ENCODE measurements around the gene CLSTN2. TPM values are rescaled to one million over a fixed set of nuclear protein-coding genes. Genes with fewer than 3 reads are reported as not detected.

Gene CLSTN2
- total RNA-seq, 1 donor from 2014 or later: 143 TPM

DNA sequence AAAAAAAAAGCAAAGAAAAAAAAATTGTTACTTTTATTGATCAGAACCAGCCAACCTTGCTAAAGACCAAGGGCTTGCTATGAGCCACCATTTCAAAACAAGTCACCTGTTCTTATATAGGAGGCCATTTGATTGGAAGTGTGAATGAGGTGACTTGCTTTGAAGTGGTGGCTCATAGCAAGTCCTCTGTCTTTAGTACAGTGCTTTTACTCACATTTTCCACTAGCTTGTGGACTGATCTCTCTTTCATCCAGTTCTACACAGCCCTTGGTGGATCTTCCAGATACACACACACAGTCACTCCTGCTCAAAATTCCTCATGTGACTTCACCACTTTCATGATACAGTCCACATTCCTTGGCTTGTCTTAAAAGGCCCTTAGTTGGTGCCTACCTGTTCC, 13.5 kb downstream of the CLSTN2 start:
- no peaks in the 10 kb centered on the region for H3K27me3 Mint-ChIP-seq (ENCODE audit: unreplicated experiment)
- DNase-seq (ENCODE audit: extremely low spot score, unreplicated experiment): no peak
- H3K4me1 Mint-ChIP-seq (ENCODE audit: unreplicated experiment): no peaks in the 10 kb centered on the region
- H3K4me3 Mint-ChIP-seq (ENCODE audit: unreplicated experiment): no peak overlapping the region
- H3K9me3 Mint-ChIP-seq (ENCODE audit: unreplicated experiment): no peaks in the 10 kb centered on the region
- no peak overlapping the region for H3K27ac Mint-ChIP-seq (ENCODE audit: unreplicated experiment)
- TF ChIP-seq, protein P1, sequence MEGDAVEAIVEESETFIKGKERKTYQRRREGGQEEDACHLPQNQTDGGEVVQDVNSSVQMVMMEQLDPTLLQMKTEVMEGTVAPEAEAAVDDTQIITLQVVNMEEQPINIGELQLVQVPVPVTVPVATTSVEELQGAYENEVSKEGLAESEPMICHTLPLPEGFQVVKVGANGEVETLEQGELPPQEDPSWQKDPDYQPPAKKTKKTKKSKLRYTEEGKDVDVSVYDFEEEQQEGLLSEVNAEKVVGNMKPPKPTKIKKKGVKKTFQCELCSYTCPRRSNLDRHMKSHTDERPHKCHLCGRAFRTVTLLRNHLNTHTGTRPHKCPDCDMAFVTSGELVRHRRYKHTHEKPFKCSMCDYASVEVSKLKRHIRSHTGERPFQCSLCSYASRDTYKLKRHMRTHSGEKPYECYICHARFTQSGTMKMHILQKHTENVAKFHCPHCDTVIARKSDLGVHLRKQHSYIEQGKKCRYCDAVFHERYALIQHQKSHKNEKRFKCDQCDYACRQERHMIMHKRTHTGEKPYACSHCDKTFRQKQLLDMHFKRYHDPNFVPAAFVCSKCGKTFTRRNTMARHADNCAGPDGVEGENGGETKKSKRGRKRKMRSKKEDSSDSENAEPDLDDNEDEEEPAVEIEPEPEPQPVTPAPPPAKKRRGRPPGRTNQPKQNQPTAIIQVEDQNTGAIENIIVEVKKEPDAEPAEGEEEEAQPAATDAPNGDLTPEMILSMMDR (IDR thresholded peaks at IDR 0.05): no peak
- H3K36me3 Mint-ChIP-seq (ENCODE audit: unreplicated experiment): peaks cover 2% of the 10 kb centered on the region

DNA sequence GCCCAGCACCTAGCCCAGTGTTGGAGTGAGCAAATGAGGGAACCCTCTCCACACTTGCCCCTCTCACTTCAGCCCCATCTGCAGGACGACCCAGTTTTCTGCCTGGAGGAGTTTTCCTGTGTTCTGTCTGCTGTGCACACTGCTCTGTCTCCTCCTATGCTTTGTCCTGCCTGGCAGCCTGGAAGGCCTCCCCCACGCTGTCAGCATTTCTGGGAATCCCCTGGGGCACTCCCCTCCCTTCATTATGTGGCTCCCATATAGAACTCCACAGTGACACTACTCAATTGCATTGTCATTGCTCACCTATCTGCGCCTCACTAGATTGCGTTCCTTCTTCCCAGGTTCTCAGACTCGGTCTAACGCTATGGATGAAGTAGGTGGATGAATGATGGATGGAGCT, 13.9 kb downstream of the CLSTN2 start:
- Mint-ChIP-seq H3K36me3 (ENCODE audit: unreplicated experiment) (peaks cover 2% of the 10 kb centered on the region), H3K4me3 (ENCODE audit: unreplicated experiment) (no peak overlapping the region), H3K9me3 (ENCODE audit: unreplicated experiment) (no peaks in the 10 kb centered on the region), H3K27me3 (ENCODE audit: unreplicated experiment) (no peaks in the 10 kb centered on the region), H3K4me1 (ENCODE audit: unreplicated experiment) (no peaks in the 10 kb centered on the region), H3K27ac (ENCODE audit: unreplicated experiment) (no peak overlapping the region)
- peak; percentile 54 for DNase-seq (ENCODE audit: extremely low spot score, unreplicated experiment)
- TF ChIP-seq, protein P1 (IDR thresholded peaks at IDR 0.05): no peak

DNA sequence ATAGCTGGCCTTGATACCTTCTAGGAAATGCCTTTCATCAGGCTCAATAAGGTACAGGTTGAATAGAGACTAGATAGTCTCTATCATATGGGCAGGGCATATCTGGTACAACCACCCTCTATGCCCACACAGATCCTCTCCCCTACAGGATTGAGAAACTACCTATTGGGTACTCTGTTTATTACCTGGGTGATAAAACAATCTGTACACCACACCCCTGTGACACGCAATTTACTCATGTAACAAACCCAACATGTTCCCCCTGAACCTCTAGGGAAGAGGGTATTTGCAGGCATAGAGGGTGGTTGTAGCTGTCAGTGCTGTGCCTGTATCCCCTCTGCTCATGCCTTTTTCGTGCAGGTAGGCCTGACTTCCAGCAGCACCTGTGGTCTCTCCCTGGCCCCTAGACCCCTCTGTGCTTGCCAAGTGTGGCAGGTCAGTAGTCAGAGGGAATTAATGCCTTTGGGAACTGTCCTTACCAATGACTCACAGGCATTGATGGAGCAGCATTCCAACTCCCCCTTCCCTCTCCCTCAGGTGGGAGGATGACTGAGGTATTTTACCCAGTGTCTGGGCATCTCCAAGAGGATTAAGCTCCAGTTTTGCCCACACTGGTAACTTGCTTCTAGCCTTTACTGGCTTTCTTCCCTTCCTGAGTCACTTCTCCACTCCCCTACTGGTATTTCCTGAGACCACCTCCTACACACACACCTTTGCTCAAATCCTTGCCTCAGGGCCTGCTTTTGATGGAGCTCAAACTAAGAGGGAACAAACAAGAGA, 18.3 kb downstream of the CLSTN2 start:
- Mint-ChIP-seq H3K9me3 (ENCODE audit: unreplicated experiment) (no peaks in the 10 kb centered on the region), H3K4me1 (ENCODE audit: unreplicated experiment) (no peaks in the 10 kb centered on the region), H3K36me3 (ENCODE audit: unreplicated experiment) (no peaks in the 10 kb centered on the region), H3K27me3 (ENCODE audit: unreplicated experiment) (no peaks in the 10 kb centered on the region), H3K4me3 (ENCODE audit: unreplicated experiment) (no peak overlapping the region), H3K27ac (ENCODE audit: unreplicated experiment) (no peak overlapping the region)
- DNase-seq (ENCODE audit: extremely low spot score, unreplicated experiment): no peak
- TF ChIP-seq, protein P1 (IDR thresholded peaks at IDR 0.05): no peak

DNA sequence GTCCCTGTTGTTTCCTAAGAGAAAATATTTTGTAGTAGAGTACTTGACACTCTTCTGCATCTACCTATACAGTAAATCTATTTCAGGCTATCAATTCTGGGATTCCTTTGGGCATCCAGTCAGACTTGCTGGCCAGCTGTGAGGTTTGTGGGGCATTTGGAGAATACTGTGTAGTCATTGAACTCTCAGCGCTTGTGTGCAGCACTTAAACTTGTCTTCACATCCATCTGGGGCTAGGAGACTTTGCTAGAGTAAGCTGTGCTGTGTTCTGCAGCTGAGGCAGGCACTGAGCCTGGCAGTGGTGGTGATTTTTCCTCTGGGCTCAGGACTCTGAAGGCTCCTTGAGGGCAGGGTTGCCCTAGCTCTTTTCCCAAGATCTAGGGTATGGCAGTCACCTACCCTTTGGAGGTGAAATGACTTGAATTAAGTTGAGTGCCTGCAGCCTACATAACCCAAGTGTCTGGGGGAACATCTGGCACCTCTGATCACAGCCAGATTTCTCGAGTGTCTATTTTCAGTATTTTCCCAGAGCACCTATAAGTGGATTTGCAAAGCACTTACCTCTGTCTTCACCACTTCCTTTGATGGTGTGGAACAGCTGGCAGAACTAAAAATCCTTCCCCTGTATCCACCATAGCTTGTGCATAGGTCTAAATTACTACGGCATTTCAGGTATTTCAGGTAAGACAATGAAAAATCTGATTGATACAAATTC, 19.3 kb downstream of the CLSTN2 start:
- no peaks in the 10 kb centered on the region for H3K9me3 Mint-ChIP-seq (ENCODE audit: unreplicated experiment)
- H3K4me3 Mint-ChIP-seq (ENCODE audit: unreplicated experiment): no peak overlapping the region
- DNase-seq (ENCODE audit: extremely low spot score, unreplicated experiment): no peak
- no peaks in the 10 kb centered on the region for H3K27me3 Mint-ChIP-seq (ENCODE audit: unreplicated experiment)
- H3K36me3 Mint-ChIP-seq (ENCODE audit: unreplicated experiment): peaks cover 2% of the 10 kb centered on the region
- H3K4me1 Mint-ChIP-seq (ENCODE audit: unreplicated experiment): no peaks in the 10 kb centered on the region
- TF ChIP-seq, protein P1 (IDR thresholded peaks at IDR 0.05): no peak
- H3K27ac Mint-ChIP-seq (ENCODE audit: unreplicated experiment): no peak overlapping the region

DNA sequence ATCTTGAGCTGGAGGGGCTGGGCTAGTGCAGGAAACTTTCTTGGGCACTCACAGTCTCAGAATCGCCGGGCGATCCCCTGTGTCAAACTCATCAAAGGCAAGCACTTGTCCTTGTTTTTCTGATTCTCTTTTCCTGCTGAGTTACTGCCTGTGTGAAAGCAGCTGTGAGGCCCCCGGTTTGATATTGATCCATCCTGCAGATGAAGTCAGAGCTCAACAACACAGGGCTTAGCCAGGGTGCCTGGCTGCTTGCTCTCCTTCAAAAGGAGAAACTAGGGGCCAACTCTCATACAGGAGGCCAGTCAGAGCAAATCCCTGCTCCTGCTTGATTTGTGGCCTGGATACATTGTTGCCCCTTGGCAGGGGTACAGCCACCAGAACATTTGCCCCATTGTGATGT, 22.9 kb downstream of the CLSTN2 start:
- no peaks in the 10 kb centered on the region for H3K27me3 Mint-ChIP-seq (ENCODE audit: unreplicated experiment)

More for the DNA sequence above, 22.9 kb downstream of the CLSTN2 start:
- Mint-ChIP-seq H3K27ac (ENCODE audit: unreplicated experiment) (no peak overlapping the region), H3K4me1 (ENCODE audit: unreplicated experiment) (no peaks in the 10 kb centered on the region), H3K4me3 (ENCODE audit: unreplicated experiment) (no peak overlapping the region), H3K9me3 (ENCODE audit: unreplicated experiment) (no peaks in the 10 kb centered on the region), H3K36me3 (ENCODE audit: unreplicated experiment) (peaks cover 12% of the 10 kb centered on the region)
- TF ChIP-seq, protein P1 (IDR thresholded peaks at IDR 0.05): no peak
- no peak for DNase-seq (ENCODE audit: extremely low spot score, unreplicated experiment)

All from osteocyte (in vitro differentiated cells).